Activated T-cell treated with anti-CD3 and anti-CD28 coated beads, Interleukin-2, amount 50 U/mL, for 48 hours (primary cell): Measurements from ENCODE around the gene CENPQ.
"Not testable (repeated sequence)": the region's sequence is repeated elsewhere in the genome, so short reads cannot be mapped to it uniquely, and the experiment has no call there.

Source experiments
- DNase-seq, 2 experiments: peaks; one replicate each; pipeline ENCODE4 v3.0.0-alpha.2; 2020

CENPQ gene, protein sequence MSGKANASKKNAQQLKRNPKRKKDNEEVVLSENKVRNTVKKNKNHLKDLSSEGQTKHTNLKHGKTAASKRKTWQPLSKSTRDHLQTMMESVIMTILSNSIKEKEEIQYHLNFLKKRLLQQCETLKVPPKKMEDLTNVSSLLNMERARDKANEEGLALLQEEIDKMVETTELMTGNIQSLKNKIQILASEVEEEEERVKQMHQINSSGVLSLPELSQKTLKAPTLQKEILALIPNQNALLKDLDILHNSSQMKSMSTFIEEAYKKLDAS

GRCh38 chr6:49462927-49463611, at the start of gene CENPQ, which contains the start of gene MMUT:
CENPQ (plus strand) TSS chr6:49463370; CDS start chr6:49470177, 6,807 bp downstream.
MMUT (minus strand) TSS chr6:49463253; CDS start chr6:49459466, 3,787 bp downstream.
- peak; percentile 88 to 91 for DNase-seq

DNA sequence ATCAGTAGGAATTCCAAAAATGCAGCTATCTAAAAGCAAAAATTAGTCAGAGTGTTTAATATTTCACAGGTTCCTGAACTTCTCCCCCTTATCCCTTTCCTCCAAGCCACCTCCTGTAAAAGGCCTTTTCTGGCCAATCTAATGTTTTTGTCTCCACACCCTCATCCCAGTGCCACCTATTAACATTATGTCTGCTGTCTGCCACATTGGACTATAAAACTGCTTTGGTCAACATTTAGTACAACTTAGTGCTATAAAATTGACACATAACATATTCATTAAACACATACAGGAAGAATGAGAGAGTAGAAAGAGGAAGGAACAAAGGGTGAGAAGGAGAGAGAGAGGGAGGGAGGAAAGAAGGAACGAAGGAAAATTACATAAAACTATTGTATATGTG, 47.8 kb upstream of the CENPQ start:
- DNase-seq: no peak

GRCh38 chr6:49416195-49416594, 47.0 kb upstream of the CENPQ start:
- no peak for DNase-seq

DNA sequence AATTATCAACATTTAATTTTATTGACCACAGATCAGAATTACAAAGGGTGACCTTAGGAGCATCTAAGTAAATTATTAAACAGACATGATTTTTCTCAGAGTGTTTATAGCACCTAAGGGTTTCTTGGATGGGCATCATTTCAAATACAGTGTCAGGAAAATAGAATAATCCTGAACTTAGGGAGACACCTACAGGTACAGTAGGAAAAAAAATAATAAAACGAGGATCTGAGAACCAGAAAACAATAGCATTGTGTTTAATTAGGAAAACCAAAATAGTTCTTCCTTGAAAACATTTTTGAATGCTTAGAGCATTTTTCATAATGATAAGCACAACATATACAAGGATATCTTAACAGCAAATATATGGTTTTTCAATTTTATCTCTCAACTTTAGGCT, 39.4 kb upstream of the CENPQ start:
- no peak for DNase-seq

DNA sequence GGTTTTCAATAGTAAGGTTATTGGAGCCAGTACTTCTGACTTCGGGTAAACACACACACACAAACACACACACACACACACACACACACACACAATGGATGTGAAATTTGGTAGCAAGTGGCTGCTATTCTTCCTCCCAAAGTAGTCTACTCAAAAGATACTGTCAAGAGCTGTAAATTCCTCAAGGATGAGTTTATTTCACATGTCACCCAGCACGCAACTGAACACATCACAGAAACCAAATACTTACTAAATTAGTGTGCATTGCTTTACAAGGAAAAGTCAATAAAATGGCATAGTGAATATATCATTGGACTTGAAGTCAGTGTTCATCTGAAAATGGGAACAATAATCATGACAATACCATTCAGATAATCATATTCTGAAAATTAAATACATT, 33.0 kb upstream of the CENPQ start:
- DNase-seq: no peak

- DNase-seq: no peak
Measured at GRCh38 chr6:49430866-49431265, 32.3 kb upstream of the CENPQ start.

GRCh38 chr6:49453221-49453620, 9.9 kb upstream of the CENPQ start:
- DNase-seq: no peak

GRCh38 chr6:49454787-49455709, 8.1 kb upstream of the CENPQ start:
- DNase-seq: no peak

DNA sequence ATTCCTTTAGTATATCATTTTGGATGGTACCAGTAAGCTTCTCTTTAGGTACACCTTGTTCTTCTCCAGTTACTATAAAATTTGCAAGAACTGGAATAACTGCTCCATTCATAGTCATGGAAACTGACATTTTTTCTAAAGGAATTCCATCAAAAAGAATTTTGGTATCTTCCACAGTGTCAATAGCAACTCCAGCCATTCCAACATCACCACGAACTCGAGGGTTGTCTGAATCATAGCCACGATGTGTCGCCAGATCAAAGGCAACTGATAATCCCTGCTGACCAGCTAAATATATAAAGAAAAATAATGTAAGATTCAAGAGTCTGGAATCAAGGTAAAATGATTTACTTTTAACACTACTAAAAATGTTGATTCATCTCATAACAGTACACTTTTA, 5.4 kb upstream of the CENPQ start:
- DNase-seq: no peak

DNA sequence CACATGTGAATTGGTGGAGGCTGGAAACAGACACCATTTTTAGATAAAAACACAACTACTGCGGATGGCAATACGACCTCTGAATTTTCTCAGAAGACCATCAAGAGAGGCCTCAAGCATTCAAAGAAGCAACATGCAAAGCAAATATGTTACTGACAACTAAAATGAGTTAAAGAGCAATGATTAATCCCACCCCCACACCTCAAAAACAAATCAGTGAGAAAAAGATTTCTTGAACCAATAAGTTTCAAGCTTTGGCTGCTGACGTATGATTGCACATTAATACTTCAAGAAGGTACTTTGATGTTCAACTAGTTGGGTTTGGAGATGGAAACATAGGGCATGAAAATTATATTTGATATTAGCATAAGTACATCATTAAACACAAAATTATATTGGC, 1.1 kb upstream of the CENPQ start:
- no peak for DNase-seq

DNA sequence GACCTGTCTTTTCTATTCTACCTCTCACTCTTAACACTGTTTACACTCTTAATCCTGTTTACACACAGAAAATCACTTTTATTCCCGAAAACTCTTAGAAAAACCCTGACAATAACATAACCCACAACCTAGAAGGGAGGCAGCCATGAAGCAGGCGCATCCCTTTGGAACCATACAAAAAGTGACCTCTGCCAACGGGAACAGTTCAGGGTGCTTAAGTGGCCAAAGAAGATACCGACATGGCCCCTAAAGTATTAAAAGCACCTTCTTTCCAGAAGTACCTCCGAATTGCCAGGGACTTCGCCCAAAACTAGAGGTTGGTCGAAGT, 607 bp upstream of the CENPQ start:
- no peak for DNase-seq

- DNase-seq: no peak
Measured at GRCh38 chr6:49463612-49463967, 420 bp downstream of the CENPQ start.

- no peak for DNase-seq
Measured at GRCh38 chr6:49464691-49465090, 1.5 kb downstream of the CENPQ start.

- no peak for DNase-seq
Measured at GRCh38 chr6:49468042-49468441, 4.9 kb downstream of the CENPQ start.

- not testable (repeated sequence) for DNase-seq
Measured at GRCh38 chr6:49476564-49476963, 13.4 kb downstream of the CENPQ start.

DNA sequence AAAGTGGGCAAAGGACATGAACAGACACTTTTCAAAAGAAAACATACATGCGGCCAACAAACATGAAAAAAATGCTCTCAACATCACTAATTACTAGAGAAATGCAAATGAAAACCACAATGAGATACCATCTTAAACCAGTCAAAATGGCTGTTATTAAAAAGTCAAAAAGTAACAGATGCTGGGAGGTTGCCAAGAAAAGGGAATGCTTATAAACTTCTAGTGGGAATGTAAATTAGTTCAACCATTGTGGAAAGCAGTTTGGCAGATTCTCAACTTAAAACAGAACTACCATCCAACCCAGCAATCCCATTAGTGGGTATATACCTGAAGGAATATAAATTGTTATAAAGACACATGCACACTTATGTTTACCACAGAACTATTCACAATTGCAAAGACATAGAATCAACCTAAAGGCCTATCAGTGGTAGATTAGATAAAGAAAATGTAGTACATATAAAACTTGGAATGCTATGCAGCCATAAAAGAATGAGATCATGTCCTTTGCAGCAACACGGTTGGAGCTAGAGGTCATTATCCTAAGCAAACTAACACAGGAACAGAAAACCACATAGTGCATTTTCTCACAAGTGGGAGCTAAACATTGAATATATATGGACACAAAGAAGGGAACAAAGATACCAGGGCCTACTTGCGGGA, 16.3 kb downstream of the CENPQ start:
- no peak for DNase-seq

GRCh38 chr6:49481846-49482245, 18.7 kb downstream of the CENPQ start:
- DNase-seq: not testable (repeated sequence)

- not testable (repeated sequence) for DNase-seq
Measured at GRCh38 chr6:49483380-49483779, 20.2 kb downstream of the CENPQ start.

GRCh38 chr6:49490633-49491032, 27.5 kb downstream of the CENPQ start:
- no peak for DNase-seq

GRCh38 chr6:49497304-49497703, 34.1 kb downstream of the CENPQ start:
- no peak for DNase-seq

GRCh38 chr6:49499126-49499525, 36.0 kb downstream of the CENPQ start:
- no peak for DNase-seq

DNA sequence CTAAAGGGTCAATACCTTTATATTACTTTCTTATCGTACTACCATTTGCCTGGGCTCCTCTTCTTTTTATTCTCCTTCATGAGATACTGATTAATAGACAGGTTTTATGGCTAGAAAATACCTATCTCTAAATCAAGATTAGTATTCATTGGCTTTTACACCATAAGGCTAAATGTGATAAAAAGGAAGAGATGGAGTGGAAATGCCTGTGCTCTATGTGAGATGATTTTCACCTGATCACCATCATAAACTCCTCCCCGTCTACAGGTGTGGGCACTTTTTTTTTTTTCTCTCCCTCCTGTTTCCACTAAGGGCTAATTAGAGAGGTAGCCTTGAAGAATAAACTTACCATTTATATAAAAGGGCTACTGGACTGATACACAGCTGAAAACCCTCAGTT, 36.5 kb downstream of the CENPQ start, which contains the start of gene GLYATL3:
Gene GLYATL3, plus strand, starts transcription at position 301 of the 400 bp plus-strand sequence. CDS start 12,068 bp downstream, outside the sequence.
- DNase-seq: no peak

- no peak for DNase-seq
Measured at GRCh38 chr6:49504666-49505065, 41.5 kb downstream of the CENPQ start.
